A673 (cell line): ENCODE data around the gene ZMPSTE24. TPM values are rescaled to one million over a fixed set of nuclear protein-coding genes. Genes with fewer than 3 reads are reported as not detected.

Experiments
- BruUV-seq: library from RNA; stranded (reverse); fragments of 400-500 nt; replicated peaks from 2 replicates; lab custom pipeline; 2021; lab: Mats Ljungman, UMichigan
- CTCF ChIA-PET: fragments of 300-600 bp; sonication (Branson Sonifier 250); formaldehyde crosslinking; loops from one replicate; lab custom pipeline; 2022; ENCODE audit warnings: antibody characterized with exemption; lab: Charles Lee
- POLR2A ChIA-PET: fragments of 300-600 bp; sonication (Branson Sonifier 250); formaldehyde crosslinking; loops from one replicate; lab custom pipeline; 2022; ENCODE audit warnings: antibody characterized with exemption; ENCODE audit not compliant: low non-redundant PET; lab: Charles Lee
- DNase-seq: peaks from one replicate; pipeline ENCODE4 v3.0.0-alpha.2; 2015; ENCODE audit warnings: low spot score
- H3K27ac ChIP-seq: fragments of 200-600 bp; sonication (generic); 2 replicates; pipeline ENCODE4 v1.5.1; 2016; ENCODE audit warnings: mixed run types, low read depth, mild to moderate bottlenecking, mixed read lengths, antibody characterized with exemption, low read length; ENCODE audit not compliant: poor library complexity, severe bottlenecking
- H3K27me3 ChIP-seq: fragments of 200-600 bp; sonication (generic); replicated peaks from 2 replicates; pipeline ENCODE4 v1.6.1; 2017; ENCODE audit warnings: mixed run types, low read depth, mild to moderate bottlenecking, mixed read lengths, antibody characterized with exemption, low read length; ENCODE audit not compliant: insufficient read depth, poor library complexity
- H3K36me3 ChIP-seq: fragments of 200-600 bp; sonication (generic); 2 replicates; pipeline ENCODE4 v1.6.1; 2016; ENCODE audit warnings: mixed run types, mild to moderate bottlenecking, mixed read lengths, antibody characterized with exemption, low read length; ENCODE audit not compliant: insufficient read depth, poor library complexity, severe bottlenecking
- H3K4me1 ChIP-seq: fragments of 200-600 bp; sonication (generic); 2 replicates; pipeline ENCODE4 v1.6.1; 2017; ENCODE audit warnings: mixed run types, mild to moderate bottlenecking, mixed read lengths, antibody characterized with exemption, low read length; ENCODE audit not compliant: insufficient read depth, poor library complexity, severe bottlenecking
- H3K4me3 ChIP-seq: fragments of 200-600 bp; sonication (generic); 2 replicates; pipeline ENCODE4 v1.5.1; 2016; ENCODE audit warnings: low read depth, mixed run types, mild to moderate bottlenecking, mixed read lengths, low read length; ENCODE audit not compliant: poor library complexity, severe bottlenecking
- H3K9me3 ChIP-seq: fragments of 200-600 bp; sonication (generic); 2 replicates; pipeline ENCODE4 v1.6.1; 2016; ENCODE audit warnings: mixed run types, low read depth, mild to moderate bottlenecking, mixed read lengths, antibody characterized with exemption, low read length; ENCODE audit not compliant: poor library complexity, severe bottlenecking
- CTCF ChIP-seq: fragments of 300-800, 200-600 bp; sonication (generic); conservative IDR thresholded peaks from 2 replicates; pipeline ENCODE4 v1.5.1; 2017; ENCODE audit warnings: low read depth, mild to moderate bottlenecking, antibody characterized with exemption, low read length, moderate library complexity, mixed read lengths
- EZH2 ChIP-seq: fragments of 200-600 bp; sonication (generic); IDR thresholded peaks from 2 replicates; pipeline ENCODE4 v1.6.1; 2017; ENCODE audit warnings: borderline replicate concordance, low read depth, mild to moderate bottlenecking, mixed read lengths, antibody characterized with exemption, low read length; ENCODE audit not compliant: poor library complexity, severe bottlenecking
- intact Hi-C: fragments of 100-400 bp; cut with micrococcal nuclease; formaldehyde crosslinking; loops from one replicate; pipeline ENCODE4 v1.10.0; 2022; ENCODE audit not compliant: unreplicated experiment
- total RNA-seq: library from RNA; stranded (reverse); gene quantifications from 2 replicates; pipeline ENCODE4 v1.2.3, GENCODE V29; 2021

Gene ZMPSTE24
- total RNA-seq, 1 experiment from 2014 or later = 72.1 TPM

GRCh38 chr1:40241362-40241761, 16.7 kb upstream of the ZMPSTE24 start:
- no TSS peak for BruUV-seq
- CTCF ChIA-PET = interaction anchor here (0.6 kb wide), 1 partner anchor 55 kb away, joined by 3 read pairs; no protein-coding TSS in a partner anchor
- no peak overlapping the region for H3K27ac ChIP-seq

GRCh38 chr1:40243351-40243750, 14.7 kb upstream of the ZMPSTE24 start:
- CTCF ChIA-PET = no interaction called here
- Histone ChIP-seq H3K27me3 (no peaks in the 10 kb centered on the region), H3K9me3 (no peaks in the 10 kb centered on the region), H3K4me1 (no peaks in the 10 kb centered on the region), H3K27ac (no peak overlapping the region), H3K36me3 (peaks cover 5% of the 10 kb centered on the region), H3K4me3 (no peak overlapping the region)
- intact Hi-C loops = no loop called here
- POLR2A ChIA-PET = no interaction called here
- BruUV-seq = no TSS peak
- no peak for TF ChIP-seq EZH2
- TF ChIP-seq CTCF = no peak
- no peak for DNase-seq

More at GRCh38 chr1:40241362-40241761, 16.7 kb upstream of the ZMPSTE24 start:
- no peaks in the 10 kb centered on the region for H3K9me3 ChIP-seq
- TF ChIP-seq CTCF (no peak), EZH2 (no peak)
- intact Hi-C loops = no loop called here
- no peak overlapping the region for H3K4me3 ChIP-seq
- H3K36me3 ChIP-seq = peaks cover 25% of the 10 kb centered on the region
- H3K27me3 ChIP-seq = no peaks in the 10 kb centered on the region
- POLR2A ChIA-PET = interaction anchor here (0.7 kb wide), 1 partner anchor 1109 kb away, joined by 5 read pairs; no protein-coding TSS in a partner anchor
- H3K4me1 ChIP-seq = no peaks in the 10 kb centered on the region
- DNase-seq = no peak

- no peak for DNase-seq
- H3K36me3 ChIP-seq = no peaks in the 10 kb centered on the region
- no peaks in the 10 kb centered on the region for H3K27me3 ChIP-seq
- no peak overlapping the region for H3K4me3 ChIP-seq
- no peak overlapping the region for H3K27ac ChIP-seq
- no peak for TF ChIP-seq EZH2
- no peak for TF ChIP-seq CTCF
- BruUV-seq = no TSS peak
- intact Hi-C loops = no loop called here
- CTCF ChIA-PET = no interaction called here
- no peaks in the 10 kb centered on the region for H3K9me3 ChIP-seq
- POLR2A ChIA-PET = no interaction called here
- H3K4me1 ChIP-seq = no peaks in the 10 kb centered on the region
Observed at GRCh38 chr1:40244138-40244744, 13.8 kb upstream of the ZMPSTE24 start.
